ENCODE data around the gene EPB41L4B.

DNA sequence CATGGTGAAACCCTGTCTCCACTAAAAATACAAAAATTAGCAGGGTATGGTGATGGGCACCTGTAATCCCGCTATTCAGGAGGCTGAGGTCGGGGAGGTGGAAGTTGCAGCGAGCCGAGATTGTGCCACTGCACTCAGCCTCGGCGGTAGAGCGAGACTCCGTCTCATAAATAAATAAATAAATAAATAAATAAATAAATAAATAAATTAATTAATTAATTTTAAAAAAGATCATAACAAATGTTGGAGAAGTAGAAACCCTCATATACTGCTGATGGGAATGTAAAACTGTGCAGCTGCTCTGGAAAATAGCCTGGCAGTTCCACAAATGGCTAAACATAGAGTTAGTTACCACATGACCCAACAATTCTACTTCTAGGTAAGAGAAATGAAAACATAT is 39.3 kb downstream of the EPB41L4B start:
- TF ChIP-seq, protein P1, sequence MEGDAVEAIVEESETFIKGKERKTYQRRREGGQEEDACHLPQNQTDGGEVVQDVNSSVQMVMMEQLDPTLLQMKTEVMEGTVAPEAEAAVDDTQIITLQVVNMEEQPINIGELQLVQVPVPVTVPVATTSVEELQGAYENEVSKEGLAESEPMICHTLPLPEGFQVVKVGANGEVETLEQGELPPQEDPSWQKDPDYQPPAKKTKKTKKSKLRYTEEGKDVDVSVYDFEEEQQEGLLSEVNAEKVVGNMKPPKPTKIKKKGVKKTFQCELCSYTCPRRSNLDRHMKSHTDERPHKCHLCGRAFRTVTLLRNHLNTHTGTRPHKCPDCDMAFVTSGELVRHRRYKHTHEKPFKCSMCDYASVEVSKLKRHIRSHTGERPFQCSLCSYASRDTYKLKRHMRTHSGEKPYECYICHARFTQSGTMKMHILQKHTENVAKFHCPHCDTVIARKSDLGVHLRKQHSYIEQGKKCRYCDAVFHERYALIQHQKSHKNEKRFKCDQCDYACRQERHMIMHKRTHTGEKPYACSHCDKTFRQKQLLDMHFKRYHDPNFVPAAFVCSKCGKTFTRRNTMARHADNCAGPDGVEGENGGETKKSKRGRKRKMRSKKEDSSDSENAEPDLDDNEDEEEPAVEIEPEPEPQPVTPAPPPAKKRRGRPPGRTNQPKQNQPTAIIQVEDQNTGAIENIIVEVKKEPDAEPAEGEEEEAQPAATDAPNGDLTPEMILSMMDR (conservative IDR thresholded peaks at IDR 0.05 in 1 of 2, IDR thresholded peaks at IDR 0.05 in 1 of 2; ENCODE audit: extremely low read depth in 1 of 2, insufficient read depth in 1 of 2, low read depth in 1 of 2, low read length in 2 of 2): no peak
- TF ChIP-seq EZH2 (IDR thresholded peaks at IDR 0.05; ENCODE audit: borderline replicate concordance, low read length): no peak
